ENCODE measurements around the gene CEND1. TPM values are rescaled to one million over a fixed set of nuclear protein-coding genes. Genes with fewer than 3 reads are reported as not detected.

CEND1 gene
- total and polyA plus RNA-seq, 2 of the 13 experiments (the other 11 are each of a cell fraction or from before 2014, with no cell fraction given) = not detected

DNA sequence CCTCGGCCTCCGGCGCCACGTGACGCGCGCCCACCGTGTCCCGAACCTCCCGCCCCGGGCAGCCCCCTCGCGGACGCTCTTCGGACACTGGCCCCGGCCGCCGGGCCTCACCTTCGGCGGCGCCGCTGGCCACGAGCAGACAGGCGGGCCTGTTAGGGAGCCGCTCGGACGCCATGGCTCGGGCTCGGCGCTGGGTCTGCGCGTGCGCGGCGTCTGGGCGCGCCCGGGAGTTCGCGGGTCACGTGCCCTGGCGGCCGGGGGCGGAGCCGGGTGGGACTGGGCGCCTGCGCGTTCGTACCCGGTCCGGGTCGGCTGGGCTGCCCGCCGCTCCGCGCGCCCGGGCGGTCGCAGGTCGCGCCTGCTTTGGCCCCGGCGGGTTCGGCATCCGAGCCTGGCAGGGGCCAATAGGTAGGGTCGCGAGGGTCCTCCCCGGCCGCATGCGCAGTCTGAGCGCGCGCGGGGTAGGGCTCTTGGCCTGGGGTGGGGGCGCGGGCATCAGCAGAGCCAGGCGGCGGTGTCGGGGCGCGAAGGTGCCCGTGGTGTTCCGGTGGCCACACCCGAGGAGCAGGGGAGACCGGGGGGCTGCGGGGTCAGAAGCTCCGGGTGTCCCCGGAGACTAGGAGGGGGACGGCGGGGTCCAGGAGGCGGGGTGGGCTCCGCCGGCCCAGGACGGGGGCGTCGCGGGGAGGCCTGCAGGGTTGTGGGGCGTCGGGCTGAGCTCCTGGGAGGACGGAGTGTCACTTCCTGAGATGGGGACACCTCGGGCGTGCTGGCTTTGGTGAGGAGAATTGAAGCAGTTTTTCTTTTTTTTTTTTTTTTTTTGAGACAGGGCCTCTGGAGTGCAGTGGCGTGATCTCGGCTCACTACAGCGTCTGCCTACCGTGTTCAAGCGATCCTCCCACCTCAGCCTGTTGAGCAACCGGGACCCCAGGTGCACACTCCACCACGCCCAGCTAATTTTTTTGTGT, 12.3 kb downstream of the CEND1 start, which contains the start of gene GATD1 (continued):
- TF ChIP-seq, protein P1, sequence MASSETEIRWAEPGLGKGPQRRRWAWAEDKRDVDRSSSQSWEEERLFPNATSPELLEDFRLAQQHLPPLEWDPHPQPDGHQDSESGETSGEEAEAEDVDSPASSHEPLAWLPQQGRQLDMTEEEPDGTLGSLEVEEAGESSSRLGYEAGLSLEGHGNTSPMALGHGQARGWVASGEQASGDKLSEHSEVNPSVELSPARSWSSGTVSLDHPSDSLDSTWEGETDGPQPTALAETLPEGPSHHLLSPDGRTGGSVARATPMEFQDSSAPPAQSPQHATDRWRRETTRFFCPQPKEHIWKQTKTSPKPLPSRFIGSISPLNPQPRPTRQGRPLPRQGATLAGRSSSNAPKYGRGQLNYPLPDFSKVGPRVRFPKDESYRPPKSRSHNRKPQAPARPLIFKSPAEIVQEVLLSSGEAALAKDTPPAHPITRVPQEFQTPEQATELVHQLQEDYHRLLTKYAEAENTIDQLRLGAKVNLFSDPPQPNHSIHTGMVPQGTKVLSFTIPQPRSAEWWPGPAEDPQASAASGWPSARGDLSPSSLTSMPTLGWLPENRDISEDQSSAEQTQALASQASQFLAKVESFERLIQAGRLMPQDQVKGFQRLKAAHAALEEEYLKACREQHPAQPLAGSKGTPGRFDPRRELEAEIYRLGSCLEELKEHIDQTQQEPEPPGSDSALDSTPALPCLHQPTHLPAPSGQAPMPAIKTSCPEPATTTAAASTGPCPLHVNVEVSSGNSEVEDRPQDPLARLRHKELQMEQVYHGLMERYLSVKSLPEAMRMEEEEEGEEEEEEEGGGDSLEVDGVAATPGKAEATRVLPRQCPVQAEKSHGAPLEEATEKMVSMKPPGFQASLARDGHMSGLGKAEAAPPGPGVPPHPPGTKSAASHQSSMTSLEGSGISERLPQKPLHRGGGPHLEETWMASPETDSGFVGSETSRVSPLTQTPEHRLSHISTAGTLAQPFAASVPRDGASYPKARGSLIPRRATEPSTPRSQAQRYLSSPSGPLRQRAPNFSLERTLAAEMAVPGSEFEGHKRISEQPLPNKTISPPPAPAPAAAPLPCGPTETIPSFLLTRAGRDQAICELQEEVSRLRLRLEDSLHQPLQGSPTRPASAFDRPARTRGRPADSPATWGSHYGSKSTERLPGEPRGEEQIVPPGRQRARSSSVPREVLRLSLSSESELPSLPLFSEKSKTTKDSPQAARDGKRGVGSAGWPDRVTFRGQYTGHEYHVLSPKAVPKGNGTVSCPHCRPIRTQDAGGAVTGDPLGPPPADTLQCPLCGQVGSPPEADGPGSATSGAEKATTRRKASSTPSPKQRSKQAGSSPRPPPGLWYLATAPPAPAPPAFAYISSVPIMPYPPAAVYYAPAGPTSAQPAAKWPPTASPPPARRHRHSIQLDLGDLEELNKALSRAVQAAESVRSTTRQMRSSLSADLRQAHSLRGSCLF (CRISPR knock-in tag; IDR thresholded peaks at IDR 0.05; ENCODE audit: borderline replicate concordance) = no peak
- no peak for TF ChIP-seq MIXL1 (CRISPR knock-in tag; IDR thresholded peaks at IDR 0.05)
- no peak for TF ChIP-seq ZNF577 (CRISPR knock-in tag; IDR thresholded peaks at IDR 0.05; ENCODE audit: borderline replicate concordance, low read depth)
- TF ChIP-seq, protein P2, sequence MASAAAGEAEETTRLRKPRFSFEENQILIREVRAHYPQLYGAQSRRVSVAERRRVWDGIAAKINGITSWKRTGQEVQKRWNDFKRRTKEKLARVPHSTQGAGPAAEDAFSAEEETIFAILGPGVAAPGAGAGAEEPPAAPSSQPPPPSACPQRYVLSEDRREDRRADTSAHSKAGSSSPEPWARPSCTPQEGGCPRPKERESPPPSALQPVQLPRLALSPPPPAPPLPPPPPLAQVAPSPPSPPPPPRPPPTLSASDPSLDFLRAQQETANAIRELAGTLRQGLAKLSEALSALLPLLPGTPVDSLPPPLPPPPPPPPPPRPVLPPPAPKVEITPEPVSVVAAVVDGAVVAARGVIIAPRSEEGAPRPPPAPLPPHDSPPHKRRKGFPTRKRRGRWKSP (CRISPR knock-in tag; IDR thresholded peaks at IDR 0.05) = peak; percentile 57; the same call in 1 of the 2 replicates
- TF ChIP-seq, protein P3, sequence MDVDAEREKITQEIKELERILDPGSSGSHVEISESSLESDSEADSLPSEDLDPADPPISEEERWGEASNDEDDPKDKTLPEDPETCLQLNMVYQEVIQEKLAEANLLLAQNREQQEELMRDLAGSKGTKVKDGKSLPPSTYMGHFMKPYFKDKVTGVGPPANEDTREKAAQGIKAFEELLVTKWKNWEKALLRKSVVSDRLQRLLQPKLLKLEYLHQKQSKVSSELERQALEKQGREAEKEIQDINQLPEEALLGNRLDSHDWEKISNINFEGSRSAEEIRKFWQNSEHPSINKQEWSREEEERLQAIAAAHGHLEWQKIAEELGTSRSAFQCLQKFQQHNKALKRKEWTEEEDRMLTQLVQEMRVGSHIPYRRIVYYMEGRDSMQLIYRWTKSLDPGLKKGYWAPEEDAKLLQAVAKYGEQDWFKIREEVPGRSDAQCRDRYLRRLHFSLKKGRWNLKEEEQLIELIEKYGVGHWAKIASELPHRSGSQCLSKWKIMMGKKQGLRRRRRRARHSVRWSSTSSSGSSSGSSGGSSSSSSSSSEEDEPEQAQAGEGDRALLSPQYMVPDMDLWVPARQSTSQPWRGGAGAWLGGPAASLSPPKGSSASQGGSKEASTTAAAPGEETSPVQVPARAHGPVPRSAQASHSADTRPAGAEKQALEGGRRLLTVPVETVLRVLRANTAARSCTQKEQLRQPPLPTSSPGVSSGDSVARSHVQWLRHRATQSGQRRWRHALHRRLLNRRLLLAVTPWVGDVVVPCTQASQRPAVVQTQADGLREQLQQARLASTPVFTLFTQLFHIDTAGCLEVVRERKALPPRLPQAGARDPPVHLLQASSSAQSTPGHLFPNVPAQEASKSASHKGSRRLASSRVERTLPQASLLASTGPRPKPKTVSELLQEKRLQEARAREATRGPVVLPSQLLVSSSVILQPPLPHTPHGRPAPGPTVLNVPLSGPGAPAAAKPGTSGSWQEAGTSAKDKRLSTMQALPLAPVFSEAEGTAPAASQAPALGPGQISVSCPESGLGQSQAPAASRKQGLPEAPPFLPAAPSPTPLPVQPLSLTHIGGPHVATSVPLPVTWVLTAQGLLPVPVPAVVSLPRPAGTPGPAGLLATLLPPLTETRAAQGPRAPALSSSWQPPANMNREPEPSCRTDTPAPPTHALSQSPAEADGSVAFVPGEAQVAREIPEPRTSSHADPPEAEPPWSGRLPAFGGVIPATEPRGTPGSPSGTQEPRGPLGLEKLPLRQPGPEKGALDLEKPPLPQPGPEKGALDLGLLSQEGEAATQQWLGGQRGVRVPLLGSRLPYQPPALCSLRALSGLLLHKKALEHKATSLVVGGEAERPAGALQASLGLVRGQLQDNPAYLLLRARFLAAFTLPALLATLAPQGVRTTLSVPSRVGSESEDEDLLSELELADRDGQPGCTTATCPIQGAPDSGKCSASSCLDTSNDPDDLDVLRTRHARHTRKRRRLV (CRISPR knock-in tag; IDR thresholded peaks at IDR 0.05) = no peak
- TF ChIP-seq ZNF790 (CRISPR knock-in tag; IDR thresholded peaks at IDR 0.05; ENCODE audit: borderline replicate concordance) = peak; percentile 52; the same call in 1 of the 2 replicates
- no peak for TF ChIP-seq REXO4 (CRISPR knock-in tag; IDR thresholded peaks at IDR 0.05; ENCODE audit: borderline replicate concordance)
- TF ChIP-seq, protein P4, sequence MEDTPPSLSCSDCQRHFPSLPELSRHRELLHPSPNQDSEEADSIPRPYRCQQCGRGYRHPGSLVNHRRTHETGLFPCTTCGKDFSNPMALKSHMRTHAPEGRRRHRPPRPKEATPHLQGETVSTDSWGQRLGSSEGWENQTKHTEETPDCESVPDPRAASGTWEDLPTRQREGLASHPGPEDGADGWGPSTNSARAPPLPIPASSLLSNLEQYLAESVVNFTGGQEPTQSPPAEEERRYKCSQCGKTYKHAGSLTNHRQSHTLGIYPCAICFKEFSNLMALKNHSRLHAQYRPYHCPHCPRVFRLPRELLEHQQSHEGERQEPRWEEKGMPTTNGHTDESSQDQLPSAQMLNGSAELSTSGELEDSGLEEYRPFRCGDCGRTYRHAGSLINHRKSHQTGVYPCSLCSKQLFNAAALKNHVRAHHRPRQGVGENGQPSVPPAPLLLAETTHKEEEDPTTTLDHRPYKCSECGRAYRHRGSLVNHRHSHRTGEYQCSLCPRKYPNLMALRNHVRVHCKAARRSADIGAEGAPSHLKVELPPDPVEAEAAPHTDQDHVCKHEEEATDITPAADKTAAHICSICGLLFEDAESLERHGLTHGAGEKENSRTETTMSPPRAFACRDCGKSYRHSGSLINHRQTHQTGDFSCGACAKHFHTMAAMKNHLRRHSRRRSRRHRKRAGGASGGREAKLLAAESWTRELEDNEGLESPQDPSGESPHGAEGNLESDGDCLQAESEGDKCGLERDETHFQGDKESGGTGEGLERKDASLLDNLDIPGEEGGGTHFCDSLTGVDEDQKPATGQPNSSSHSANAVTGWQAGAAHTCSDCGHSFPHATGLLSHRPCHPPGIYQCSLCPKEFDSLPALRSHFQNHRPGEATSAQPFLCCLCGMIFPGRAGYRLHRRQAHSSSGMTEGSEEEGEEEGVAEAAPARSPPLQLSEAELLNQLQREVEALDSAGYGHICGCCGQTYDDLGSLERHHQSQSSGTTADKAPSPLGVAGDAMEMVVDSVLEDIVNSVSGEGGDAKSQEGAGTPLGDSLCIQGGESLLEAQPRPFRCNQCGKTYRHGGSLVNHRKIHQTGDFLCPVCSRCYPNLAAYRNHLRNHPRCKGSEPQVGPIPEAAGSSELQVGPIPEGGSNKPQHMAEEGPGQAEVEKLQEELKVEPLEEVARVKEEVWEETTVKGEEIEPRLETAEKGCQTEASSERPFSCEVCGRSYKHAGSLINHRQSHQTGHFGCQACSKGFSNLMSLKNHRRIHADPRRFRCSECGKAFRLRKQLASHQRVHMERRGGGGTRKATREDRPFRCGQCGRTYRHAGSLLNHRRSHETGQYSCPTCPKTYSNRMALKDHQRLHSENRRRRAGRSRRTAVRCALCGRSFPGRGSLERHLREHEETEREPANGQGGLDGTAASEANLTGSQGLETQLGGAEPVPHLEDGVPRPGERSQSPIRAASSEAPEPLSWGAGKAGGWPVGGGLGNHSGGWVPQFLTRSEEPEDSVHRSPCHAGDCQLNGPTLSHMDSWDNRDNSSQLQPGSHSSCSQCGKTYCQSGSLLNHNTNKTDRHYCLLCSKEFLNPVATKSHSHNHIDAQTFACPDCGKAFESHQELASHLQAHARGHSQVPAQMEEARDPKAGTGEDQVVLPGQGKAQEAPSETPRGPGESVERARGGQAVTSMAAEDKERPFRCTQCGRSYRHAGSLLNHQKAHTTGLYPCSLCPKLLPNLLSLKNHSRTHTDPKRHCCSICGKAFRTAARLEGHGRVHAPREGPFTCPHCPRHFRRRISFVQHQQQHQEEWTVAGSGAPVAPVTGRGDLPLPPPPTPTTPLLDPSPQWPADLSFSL (CRISPR knock-in tag; IDR thresholded peaks at IDR 0.05) = no peak

All from HepG2 (cell line).